Fibroblast of pulmonary artery (primary cell): ENCODE results near the gene DAAM2.
A peak's percentile ranks its signal among the peaks of the same experiment; 100 is the strongest.

ENCODE experiments used
- DNase-seq: peaks from one replicate; pipeline ENCODE4 v3.0.0-alpha.2; 2010; ENCODE audit warnings: low read depth
- H3K4me3 ChIP-seq: replicated peaks from 2 replicates; pipeline ENCODE4 v1.5.1; 2011; ENCODE audit warnings: low read depth, mild to moderate bottlenecking, control low read depth, low read length, moderate library complexity
- CTCF ChIP-seq: IDR thresholded peaks from 2 replicates; pipeline ENCODE4 v1.5.1; 2011; ENCODE audit warnings: mild to moderate bottlenecking, control low read depth, low read length, inconsistent platforms; ENCODE audit errors: missing control alignments

DAAM2 gene

GRCh38 chr6:39808346-39808745, 16.2 kb downstream of the DAAM2 start:
- H3K4me3 ChIP-seq: no peak overlapping the region
- TF ChIP-seq CTCF: no peak
- DNase-seq: no peak

GRCh38 chr6:39808964-39809363, 16.8 kb downstream of the DAAM2 start:
- no peak overlapping the region for H3K4me3 ChIP-seq
- DNase-seq: peak; percentile 28
- TF ChIP-seq CTCF: no peak

GRCh38 chr6:39811835-39812345, 19.7 kb downstream of the DAAM2 start:
- no peak for TF ChIP-seq CTCF
- H3K4me3 ChIP-seq: no peak overlapping the region

GRCh38 chr6:39812496-39812852, 20.3 kb downstream of the DAAM2 start:
- TF ChIP-seq CTCF: no peak
- no peak for DNase-seq
- no peak overlapping the region for H3K4me3 ChIP-seq

More at GRCh38 chr6:39811835-39812345, 19.7 kb downstream of the DAAM2 start:
- no peak for DNase-seq

GRCh38 chr6:39812853-39813533, 20.8 kb downstream of the DAAM2 start:
- TF ChIP-seq CTCF: peak; percentile 14
- H3K4me3 ChIP-seq: no peak overlapping the region
- DNase-seq: peak; percentile 83

- no peak overlapping the region for H3K4me3 ChIP-seq
- DNase-seq: no peak
- TF ChIP-seq CTCF: no peak
These were observed 22.1 kb downstream of the DAAM2 start for GRCh38 chr6:39814236-39814635.

GRCh38 chr6:39815356-39815755, 23.2 kb downstream of the DAAM2 start:
- no peak for DNase-seq
- H3K4me3 ChIP-seq: no peak overlapping the region
- TF ChIP-seq CTCF: no peak
